Measurements from ENCODE around the gene ITCH.

The ITCH gene

GRCh38 chr20:34528921-34529297, 165.8 kb downstream of the ITCH start:
- in situ Hi-C loops (cut with HindIII; ENCODE audit: low sequenced_read_pairs), result no loop called here
- TF ChIP-seq, protein P1, sequence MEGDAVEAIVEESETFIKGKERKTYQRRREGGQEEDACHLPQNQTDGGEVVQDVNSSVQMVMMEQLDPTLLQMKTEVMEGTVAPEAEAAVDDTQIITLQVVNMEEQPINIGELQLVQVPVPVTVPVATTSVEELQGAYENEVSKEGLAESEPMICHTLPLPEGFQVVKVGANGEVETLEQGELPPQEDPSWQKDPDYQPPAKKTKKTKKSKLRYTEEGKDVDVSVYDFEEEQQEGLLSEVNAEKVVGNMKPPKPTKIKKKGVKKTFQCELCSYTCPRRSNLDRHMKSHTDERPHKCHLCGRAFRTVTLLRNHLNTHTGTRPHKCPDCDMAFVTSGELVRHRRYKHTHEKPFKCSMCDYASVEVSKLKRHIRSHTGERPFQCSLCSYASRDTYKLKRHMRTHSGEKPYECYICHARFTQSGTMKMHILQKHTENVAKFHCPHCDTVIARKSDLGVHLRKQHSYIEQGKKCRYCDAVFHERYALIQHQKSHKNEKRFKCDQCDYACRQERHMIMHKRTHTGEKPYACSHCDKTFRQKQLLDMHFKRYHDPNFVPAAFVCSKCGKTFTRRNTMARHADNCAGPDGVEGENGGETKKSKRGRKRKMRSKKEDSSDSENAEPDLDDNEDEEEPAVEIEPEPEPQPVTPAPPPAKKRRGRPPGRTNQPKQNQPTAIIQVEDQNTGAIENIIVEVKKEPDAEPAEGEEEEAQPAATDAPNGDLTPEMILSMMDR (IDR thresholded peaks at IDR 0.05; ENCODE audit: low read depth, low read length, missing control alignments), result no peak
- DNase-seq (ENCODE audit: low read depth), result no peak
- H3K4me3 ChIP-seq (ENCODE audit: low read depth, low read length), result no peak overlapping the region

DNA sequence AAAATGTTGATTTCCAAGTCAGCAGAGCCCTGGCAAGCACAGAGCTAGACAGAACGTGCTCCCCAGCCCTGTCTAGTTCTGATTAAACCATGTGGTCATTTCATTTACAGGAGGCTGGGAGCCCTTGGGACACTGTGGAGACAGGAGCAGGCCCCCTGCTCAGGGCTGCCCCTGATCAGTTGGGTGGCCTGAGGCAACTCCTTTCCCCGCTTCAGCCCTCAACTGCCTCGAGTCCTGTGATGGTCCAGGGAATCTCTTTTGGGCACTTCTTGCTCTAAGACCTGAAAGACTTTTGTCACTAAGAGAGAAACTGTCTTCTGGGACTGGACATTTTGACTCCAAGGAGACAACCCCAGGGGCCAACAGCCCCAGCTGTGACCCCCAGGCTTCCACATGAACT, 166.7 kb downstream of the ITCH start:
- DNase-seq (ENCODE audit: low read depth), result no peak
- in situ Hi-C loops (cut with HindIII; ENCODE audit: low sequenced_read_pairs), result no loop called here
- H3K4me3 ChIP-seq (ENCODE audit: low read depth, low read length), result no peak overlapping the region
- TF ChIP-seq, protein P1 (IDR thresholded peaks at IDR 0.05; ENCODE audit: low read depth, low read length, missing control alignments), result no peak

GRCh38 chr20:34530342-34530741, 167.3 kb downstream of the ITCH start:
- H3K4me3 ChIP-seq (ENCODE audit: low read depth, low read length), result no peak overlapping the region
- in situ Hi-C loops (cut with HindIII; ENCODE audit: low sequenced_read_pairs), result no loop called here
- TF ChIP-seq, protein P1 (IDR thresholded peaks at IDR 0.05; ENCODE audit: low read depth, low read length, missing control alignments), result no peak
- no peak for DNase-seq (ENCODE audit: low read depth)

GRCh38 chr20:34531608-34532265, 168.7 kb downstream of the ITCH start:
- DNase-seq (ENCODE audit: low read depth), result no peak
- TF ChIP-seq, protein P1 (IDR thresholded peaks at IDR 0.05; ENCODE audit: low read depth, low read length, missing control alignments), result no peak
- in situ Hi-C loops (cut with HindIII; ENCODE audit: low sequenced_read_pairs), result no loop called here
- H3K4me3 ChIP-seq (ENCODE audit: low read depth, low read length), result no peak overlapping the region

DNA sequence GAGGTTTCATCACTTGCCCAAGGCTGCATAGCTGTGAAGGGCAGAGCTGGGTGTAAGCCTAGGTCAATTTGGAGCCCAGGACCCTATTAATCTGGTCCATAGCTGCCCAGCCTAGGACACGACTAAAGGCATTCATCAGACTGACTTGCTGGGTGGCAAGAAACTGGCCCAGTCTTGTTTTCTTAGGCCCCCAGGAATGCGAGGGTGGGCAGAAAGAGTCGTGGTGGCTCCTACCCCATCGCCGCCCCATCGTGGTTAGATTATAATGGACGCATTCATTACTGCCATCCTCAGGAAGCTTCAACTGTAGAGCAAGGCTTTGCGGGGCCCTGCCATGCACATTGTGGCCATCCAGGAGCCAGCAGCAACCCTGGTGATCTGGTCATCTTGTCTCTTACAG, 169.2 kb downstream of the ITCH start:
- TF ChIP-seq, protein P1 (IDR thresholded peaks at IDR 0.05; ENCODE audit: low read depth, low read length, missing control alignments), result no peak
- DNase-seq (ENCODE audit: low read depth), result no peak
- no peak overlapping the region for H3K4me3 ChIP-seq (ENCODE audit: low read depth, low read length)
- in situ Hi-C loops (cut with HindIII; ENCODE audit: low sequenced_read_pairs), result no loop called here

- in situ Hi-C loops (cut with HindIII; ENCODE audit: low sequenced_read_pairs), result no loop called here
- TF ChIP-seq, protein P1 (IDR thresholded peaks at IDR 0.05; ENCODE audit: low read depth, low read length, missing control alignments), result no peak
- no peak overlapping the region for H3K4me3 ChIP-seq (ENCODE audit: low read depth, low read length)
- DNase-seq (ENCODE audit: low read depth), result no peak
Measured at GRCh38 chr20:34532756-34533155, 169.7 kb downstream of the ITCH start.
